Lung (tissue), 12 donors: ENCODE results near the gene ADGRV1. TPM values are rescaled to one million over a fixed set of nuclear protein-coding genes. Genes with fewer than 3 reads are reported as not detected.
A peak's percentile ranks its signal among the peaks of the same experiment; 100 is the strongest.

Source experiments
- ATAC-seq: fragments of 200-7000 bp; cut with Tn5 transposase; one replicate; pipeline ENCODE4 v1.9.1; 2020; ENCODE audit warnings: moderate number of reproducible peaks; ENCODE audit not compliant: insufficient read depth, low FRiP score
- DNase-seq, 3 donors: peaks; one replicate each; pipeline ENCODE4 v3.0.0-alpha.2; 2013 to 2017
- H3K27ac ChIP-seq, 2 donors: one replicate each; pipeline ENCODE4 v1.5.1; 2013; ENCODE audit warnings: mild to moderate bottlenecking in 2 of 2, moderate library complexity in 2 of 2, control low read depth in 1 of 2, inconsistent platforms in 1 of 2, low read depth in 1 of 2, low read length in 1 of 2
- H3K27me3 ChIP-seq, 3 donors: one replicate each; pipeline ENCODE4 v1.5.1; 2013; ENCODE audit warnings: low read length in 2 of 3; ENCODE audit not compliant: control insufficient read depth in 3 of 3, insufficient read depth in 3 of 3
- H3K36me3 ChIP-seq, 4 donors: one replicate each; pipeline ENCODE4 v1.5.1; 2013; ENCODE audit warnings: low read length in 4 of 4, mild to moderate bottlenecking in 1 of 4, moderate library complexity in 1 of 4; ENCODE audit not compliant: control insufficient read depth in 4 of 4, insufficient read depth in 4 of 4
- H3K4me1 ChIP-seq, 5 donors: one replicate each; pipeline ENCODE4 v1.5.1; 2013; ENCODE audit warnings: low read length in 5 of 5, mild to moderate bottlenecking in 2 of 5, moderate library complexity in 1 of 5; ENCODE audit not compliant: control insufficient read depth in 5 of 5, insufficient read depth in 5 of 5
- H3K4me3 ChIP-seq: one replicate; pipeline ENCODE4 v1.5.1; 2013; ENCODE audit warnings: mild to moderate bottlenecking, control low read depth, moderate library complexity
- H3K9ac ChIP-seq, 2 donors: one replicate each; pipeline ENCODE4 v1.5.1; 2013; ENCODE audit warnings: low read length in 2 of 2, control low read depth in 1 of 2; ENCODE audit not compliant: insufficient read depth in 1 of 2
- H3K9me3 ChIP-seq, 4 donors: one replicate each; pipeline ENCODE4 v1.5.1; 2013; ENCODE audit warnings: low read length in 3 of 4, mild to moderate bottlenecking in 1 of 4, moderate library complexity in 1 of 4; ENCODE audit not compliant: control insufficient read depth in 4 of 4, insufficient read depth in 3 of 4
- CTCF ChIP-seq: IDR thresholded peaks from 2 replicates; pipeline ENCODE4 v1.5.1; 2012; ENCODE audit warnings: mild to moderate bottlenecking; ENCODE audit errors: control extremely low read depth, extremely low read depth
- WGBS, 2 donors: extraction: QIAGEN DNeasy Blood & Tissue Kit; methylation state at CpG; one replicate each; pipeline ENCODE4 v1.1.7; 2013; 5-methylcytosine and 5-hydroxymethylcytosine counted together
- polyA plus RNA-seq, 2 donors: library from polyadenylated mRNA; stranded (reverse); fragments of 200-250 nt; gene quantifications; one replicate each; pipeline ENCODE4 v1.2.1, GENCODE V29; 2013
- total RNA-seq, 2 donors: library from RNA; depleted of rRNA in 1 of 2; stranded (reverse); fragments of >200 nt in 1 of 2; gene quantifications; one replicate each; pipeline ENCODE4 v1.2.1, GENCODE V29; 2014 to 2021
- donor health status: control.
- donor health status: control.
- donor health status: Bipolar disorder and iron deficiency.
- donor health status: healthy.
- donor health status: DM: yes; HTN: yes; CAD: no.

The ADGRV1 gene
- total and polyA plus RNA-seq, 4 donors = 3.6 to 66.2 (median 28.2) TPM

- no peaks in the 10 kb centered on the region for H3K27me3 ChIP-seq
- no peak overlapping the region for H3K27ac ChIP-seq
- peaks cover 0 to 2% (median 0%) of the 10 kb centered on the region in 4 donors for H3K9me3 ChIP-seq
- DNase-seq (no peak), ATAC-seq (no peak)
- no peaks in the 10 kb centered on the region for H3K36me3 ChIP-seq
- H3K9ac ChIP-seq = no peak overlapping the region
- no peak overlapping the region for H3K4me3 ChIP-seq
- TF ChIP-seq CTCF = no peak
- 57 to 59% methylated on average over 2 of the region's 2 CpGs for WGBS, 2 donors
- H3K4me1 ChIP-seq = no peaks in the 10 kb centered on the region
Measured at GRCh38 chr5:90606539-90606938, 47.9 kb downstream of the ADGRV1 start.

GRCh38 chr5:90612919-90613318 lies 54.3 kb downstream of the ADGRV1 start:
- Histone ChIP-seq H3K27me3 (no peaks in the 10 kb centered on the region), H3K36me3 (no peaks in the 10 kb centered on the region), H3K4me3 (no peak overlapping the region), H3K9me3 (no peaks in the 10 kb centered on the region), H3K4me1 (no peaks in the 10 kb centered on the region), H3K27ac (no peak overlapping the region), H3K9ac (no peak overlapping the region)
- no peak for TF ChIP-seq CTCF
- 24 to 42% methylated on average over 1 of the region's 1 CpG for WGBS, 2 donors
- ATAC-seq = peak; percentile 47
- no peak for DNase-seq

GRCh38 chr5:90613459-90613858 lies 54.9 kb downstream of the ADGRV1 start:
- H3K27me3 ChIP-seq = no peaks in the 10 kb centered on the region
- H3K27ac ChIP-seq = no peak overlapping the region
- no peaks in the 10 kb centered on the region for H3K36me3 ChIP-seq
- ATAC-seq = no peak
- TF ChIP-seq CTCF = no peak
- DNase-seq = no peak
- no peaks in the 10 kb centered on the region for H3K9me3 ChIP-seq
- no peak overlapping the region for H3K4me3 ChIP-seq
- no peak overlapping the region for H3K9ac ChIP-seq
- WGBS, 2 donors = 85 to 86% methylated on average over 3 of the region's 3 CpGs
- H3K4me1 ChIP-seq = no peaks in the 10 kb centered on the region

GRCh38 chr5:90613918-90614504 lies 55.4 kb downstream of the ADGRV1 start:
- 76 to 83% methylated on average over 6 of the region's 6 CpGs for WGBS, 2 donors
- Histone ChIP-seq H3K27me3 (no peaks in the 10 kb centered on the region), H3K4me3 (no peak overlapping the region), H3K36me3 (no peaks in the 10 kb centered on the region), H3K4me1 (no peaks in the 10 kb centered on the region), H3K9ac (no peak overlapping the region), H3K9me3 (no peaks in the 10 kb centered on the region), H3K27ac (no peak overlapping the region)
- DNase-seq (no peak), ATAC-seq (no peak)
- no peak for TF ChIP-seq CTCF
